OCI-LY1 (cell line): Measurements from ENCODE around the gene CLCNKB.

Experiments
- CTCF ChIP-seq: fragments of 200-600 bp; sonication (generic), shearing (Covaris generic); IDR thresholded peaks from 2 replicates; pipeline ENCODE4 v1.5.1; 2017; ENCODE audit warnings: mild to moderate bottlenecking, antibody characterized with exemption, low read length, moderate library complexity, mixed read lengths
- EZH2 ChIP-seq: fragments of 200-600 bp; sonication (generic), shearing (Covaris generic); IDR thresholded peaks from 2 replicates; pipeline ENCODE4 v1.8.0; 2017; ENCODE audit warnings: borderline replicate concordance, mixed run types, mild to moderate bottlenecking, antibody characterized with exemption, low read length, moderate library complexity, mixed read lengths

DNA sequence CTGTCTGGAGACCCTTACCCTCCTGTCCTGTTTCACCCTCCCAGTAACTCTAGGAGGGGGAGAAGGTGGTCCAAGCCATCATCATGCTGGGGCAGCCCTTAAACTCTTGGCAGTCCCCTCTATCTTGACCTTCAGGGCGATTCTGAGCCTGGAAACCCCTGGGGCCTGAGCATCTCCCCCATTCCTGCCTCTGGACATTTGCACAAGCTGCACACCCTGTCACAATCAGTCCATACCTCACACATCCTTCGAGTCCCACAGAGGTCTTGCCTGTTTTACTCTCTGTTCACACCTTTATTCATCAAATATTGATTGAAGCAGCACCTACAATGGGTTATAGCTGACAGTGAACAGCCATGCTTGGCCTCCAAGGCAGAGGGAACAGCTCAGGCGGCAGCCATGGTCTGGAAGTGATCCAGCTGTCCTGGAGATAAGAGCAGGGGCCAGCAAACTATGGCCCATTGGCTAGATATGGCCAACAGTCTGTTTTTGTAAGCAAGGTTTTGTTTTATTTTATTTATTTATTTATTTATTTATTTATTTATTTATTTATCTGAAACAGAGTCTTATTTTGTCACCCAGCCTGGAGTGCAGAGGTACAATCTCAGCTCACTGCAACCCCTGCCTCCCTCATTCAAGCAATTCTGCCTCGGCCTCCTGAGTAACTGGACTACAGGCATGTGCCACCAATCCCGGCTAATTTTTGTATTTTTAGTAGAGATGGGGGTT lies 37.0 kb downstream of the CLCNKB start:
- no peak for TF ChIP-seq CTCF
- no peak for TF ChIP-seq EZH2
